Lower lobe of right lung (tissue), 2 donors: ENCODE results near the gene PALD1. TPM values are rescaled to one million over a fixed set of nuclear protein-coding genes. Genes with fewer than 3 reads are reported as not detected.

ENCODE experiments used
- ATAC-seq, 2 donors: fragments of 200-7000 bp; cut with Tn5 transposase; one replicate each; pipeline ENCODE4 v1.9.1; 2020 to 2022; ENCODE audit warnings: mild to moderate bottlenecking in 2 of 2, moderate library complexity in 2 of 2
- DNase-seq: peaks from one replicate; pipeline ENCODE4 v3.0.0-alpha.2; 2020
- H3K27ac ChIP-seq: fragments of 200-600 bp; one replicate; pipeline ENCODE4 v1.8.0; 2022
- H3K27me3 ChIP-seq: fragments of 200-600 bp; one replicate; pipeline ENCODE4 v1.8.0; 2022; ENCODE audit warnings: low read depth
- H3K36me3 ChIP-seq: fragments of 200-600 bp; one replicate; pipeline ENCODE4 v1.8.0; 2022; ENCODE audit warnings: mild to moderate bottlenecking
- H3K4me1 ChIP-seq: fragments of 200-600 bp; one replicate; pipeline ENCODE4 v1.8.0; 2022
- H3K4me3 ChIP-seq: fragments of 200-600 bp; one replicate; pipeline ENCODE4 v1.8.0; 2022; ENCODE audit warnings: mild to moderate bottlenecking
- H3K9me3 ChIP-seq: fragments of 200-600 bp; one replicate; pipeline ENCODE4 v1.8.0; 2022
- intact Hi-C: fragments of 100-400 bp; cut with DNase I; formaldehyde crosslinking; loops from one replicate; pipeline ENCODE4 v1.11.0; 2022
- total RNA-seq: library from RNA; stranded (reverse); fragmentation: NEBNext Ultra II Directional; extraction: Animal tissue kit (Norgen Biotek cat#: 25700); gene quantifications from one replicate; pipeline ENCODE4 v1.2.1, GENCODE V29; 2021
- TF ChIP-seq, protein P1 (sequence below): fragments of 200-600 bp; IDR thresholded peaks from one replicate; pipeline ENCODE4 v1.8.0; 2022; ENCODE audit warnings: antibody characterized with exemption, mild to moderate bottlenecking
- donor health status: DM: no; HTN: yes; CAD: no; lungs with severe emphysema.

The PALD1 gene
- total RNA-seq, 1 donor from 2014 or later, result 16.0 TPM

DNA sequence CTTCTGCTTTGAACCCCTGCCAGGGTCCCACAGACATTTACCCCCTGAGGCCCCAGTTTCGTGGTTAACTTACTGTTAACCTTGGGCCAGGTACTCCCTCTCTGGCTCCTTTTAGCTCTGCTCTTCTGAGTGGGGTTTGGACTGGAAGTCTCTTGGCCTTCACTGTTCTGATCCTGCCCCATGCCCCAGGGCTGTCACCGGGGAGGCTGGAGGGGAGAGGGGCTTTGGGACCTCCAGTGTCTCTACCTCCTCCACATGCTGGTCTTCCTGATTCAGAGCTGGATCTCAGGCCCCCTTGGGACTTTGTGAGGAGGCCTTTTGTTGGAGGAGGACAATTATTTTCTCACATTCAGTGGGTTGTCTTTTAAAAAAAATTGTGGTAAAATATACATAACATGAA lies 12.7 kb upstream of the PALD1 start:
- intact Hi-C loops, result no loop called here

DNA sequence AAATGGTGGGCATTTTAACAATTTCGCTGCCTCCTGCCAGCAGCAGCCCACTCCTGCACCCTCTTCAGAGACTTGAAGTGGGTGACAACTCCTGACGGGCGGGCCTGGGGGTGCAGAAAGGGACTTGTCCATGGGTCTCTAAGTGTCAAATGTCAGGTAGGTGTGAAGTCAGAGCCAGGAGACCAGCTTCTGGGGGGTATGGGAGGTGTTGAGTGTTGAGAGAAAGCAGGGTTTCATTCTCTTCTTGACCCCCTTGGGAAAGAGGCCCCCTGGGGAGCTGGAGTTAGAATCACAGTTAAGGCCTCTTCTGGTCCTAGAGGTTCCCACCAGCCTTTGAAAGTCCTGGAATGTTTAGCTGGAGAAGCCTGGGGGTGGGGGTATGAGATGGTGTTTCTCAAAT lies 11.6 kb upstream of the PALD1 start:
- H3K36me3 ChIP-seq, result no peaks in the 10 kb centered on the region
- TF ChIP-seq, protein P1, sequence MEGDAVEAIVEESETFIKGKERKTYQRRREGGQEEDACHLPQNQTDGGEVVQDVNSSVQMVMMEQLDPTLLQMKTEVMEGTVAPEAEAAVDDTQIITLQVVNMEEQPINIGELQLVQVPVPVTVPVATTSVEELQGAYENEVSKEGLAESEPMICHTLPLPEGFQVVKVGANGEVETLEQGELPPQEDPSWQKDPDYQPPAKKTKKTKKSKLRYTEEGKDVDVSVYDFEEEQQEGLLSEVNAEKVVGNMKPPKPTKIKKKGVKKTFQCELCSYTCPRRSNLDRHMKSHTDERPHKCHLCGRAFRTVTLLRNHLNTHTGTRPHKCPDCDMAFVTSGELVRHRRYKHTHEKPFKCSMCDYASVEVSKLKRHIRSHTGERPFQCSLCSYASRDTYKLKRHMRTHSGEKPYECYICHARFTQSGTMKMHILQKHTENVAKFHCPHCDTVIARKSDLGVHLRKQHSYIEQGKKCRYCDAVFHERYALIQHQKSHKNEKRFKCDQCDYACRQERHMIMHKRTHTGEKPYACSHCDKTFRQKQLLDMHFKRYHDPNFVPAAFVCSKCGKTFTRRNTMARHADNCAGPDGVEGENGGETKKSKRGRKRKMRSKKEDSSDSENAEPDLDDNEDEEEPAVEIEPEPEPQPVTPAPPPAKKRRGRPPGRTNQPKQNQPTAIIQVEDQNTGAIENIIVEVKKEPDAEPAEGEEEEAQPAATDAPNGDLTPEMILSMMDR, result no peak
- peaks cover 10% of the 10 kb centered on the region for H3K4me1 ChIP-seq
- no peaks in the 10 kb centered on the region for H3K9me3 ChIP-seq
- no peaks in the 10 kb centered on the region for H3K27me3 ChIP-seq
- intact Hi-C loops, result no loop called here
- H3K4me3 ChIP-seq, result no peak overlapping the region
- no peak overlapping the region for H3K27ac ChIP-seq
- DNase-seq (no peak), ATAC-seq (no peak)

More for the DNA sequence above, 12.7 kb upstream of the PALD1 start:
- Histone ChIP-seq H3K27ac (no peak overlapping the region), H3K36me3 (no peaks in the 10 kb centered on the region), H3K4me1 (peaks cover 20% of the 10 kb centered on the region), H3K9me3 (no peaks in the 10 kb centered on the region), H3K4me3 (no peak overlapping the region), H3K27me3 (no peaks in the 10 kb centered on the region)
- DNase-seq (no peak), ATAC-seq (no peak)
- TF ChIP-seq, protein P1, result no peak

DNA sequence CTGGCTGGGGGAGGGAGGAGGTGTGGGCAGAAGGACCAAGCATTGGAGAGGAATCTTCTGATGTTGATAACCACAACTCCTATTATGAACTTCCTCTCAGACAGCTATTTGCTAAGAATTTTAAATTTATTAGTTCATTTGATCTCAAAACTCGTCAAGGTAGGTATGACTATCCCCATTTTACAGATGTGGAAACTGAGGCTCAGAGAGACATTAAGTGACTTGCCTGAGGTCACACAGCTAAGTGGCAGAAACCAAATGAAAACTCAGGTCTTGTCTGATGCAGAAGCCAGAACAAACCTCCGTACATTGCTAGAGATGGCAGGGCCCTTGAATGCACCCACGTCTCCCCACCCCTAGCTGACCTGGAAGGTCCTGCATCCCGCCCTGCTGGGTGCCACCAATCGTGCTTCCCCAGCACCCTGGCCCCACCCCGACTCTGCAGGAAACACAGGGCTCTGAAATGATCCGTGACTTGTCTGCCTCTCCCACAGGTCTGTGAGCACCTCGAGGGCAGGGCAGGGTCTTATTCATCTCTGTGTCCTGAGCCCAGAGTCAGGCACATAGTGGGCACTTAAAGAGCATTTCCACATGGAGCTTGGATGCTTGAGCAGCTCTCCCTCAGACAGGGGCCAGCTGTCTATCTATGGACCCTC lies 5.6 kb upstream of the PALD1 start:
- no peak overlapping the region for H3K27ac ChIP-seq
- H3K9me3 ChIP-seq, result no peaks in the 10 kb centered on the region
- intact Hi-C loops, result no loop called here
- H3K4me3 ChIP-seq, result no peak overlapping the region
- peaks cover 10% of the 10 kb centered on the region for H3K4me1 ChIP-seq
- no peaks in the 10 kb centered on the region for H3K36me3 ChIP-seq
- no peaks in the 10 kb centered on the region for H3K27me3 ChIP-seq
- DNase-seq (no peak), ATAC-seq (no peak)
- TF ChIP-seq, protein P1, result no peak

DNA sequence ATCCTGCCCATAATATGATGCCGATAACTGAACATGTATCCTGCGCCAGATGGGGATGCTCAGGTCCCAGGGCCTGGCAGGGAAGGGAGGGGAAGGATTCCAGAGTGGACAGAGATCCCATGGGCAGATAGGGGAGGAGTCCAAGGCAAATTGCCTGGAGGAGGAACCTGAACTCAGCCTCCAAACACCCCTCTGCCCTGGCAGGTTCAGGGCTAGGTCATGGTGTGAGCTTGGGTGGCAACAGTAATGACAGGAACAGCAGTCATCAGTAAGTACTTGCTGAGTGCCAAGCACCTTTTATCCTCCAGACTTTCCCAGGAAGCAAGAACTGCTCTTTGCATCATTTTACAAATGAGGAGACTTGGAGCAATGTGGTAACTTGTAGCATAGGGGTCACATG lies 3.8 kb upstream of the PALD1 start:
- no peak for DNase-seq
- Histone ChIP-seq H3K9me3 (no peaks in the 10 kb centered on the region), H3K27ac (no peak overlapping the region), H3K4me1 (peaks cover 25% of the 10 kb centered on the region), H3K4me3 (no peak overlapping the region), H3K27me3 (peaks cover 5% of the 10 kb centered on the region), H3K36me3 (no peaks in the 10 kb centered on the region)
- intact Hi-C loops, result no loop called here
- ATAC-seq, result no peak
- TF ChIP-seq, protein P1, result no peak

DNA sequence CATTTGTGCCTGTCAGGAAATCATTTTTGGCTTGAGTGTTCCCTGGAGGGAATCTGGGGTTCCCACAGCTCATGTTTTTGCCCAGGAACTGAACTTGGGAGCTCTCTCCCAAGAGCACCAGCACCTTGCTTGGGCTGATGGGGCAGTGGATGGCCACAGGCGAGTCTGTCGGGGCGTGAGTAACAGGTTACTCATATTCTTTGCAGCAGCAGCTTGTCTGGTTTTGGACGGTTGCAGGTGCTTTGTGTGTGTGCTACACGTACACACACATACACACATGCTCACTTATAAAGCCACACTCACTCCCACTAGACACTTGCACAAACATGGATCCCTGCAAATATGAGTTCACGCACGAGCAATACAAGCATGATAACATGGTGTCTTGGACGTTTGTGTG lies 2.9 kb upstream of the PALD1 start:
- intact Hi-C loops, result no loop called here
- TF ChIP-seq, protein P1, result no peak
- no peak overlapping the region for H3K4me3 ChIP-seq

More for the DNA sequence above, 2.9 kb upstream of the PALD1 start:
- DNase-seq (no peak), ATAC-seq (no peak)
- no peak overlapping the region for H3K27ac ChIP-seq
- H3K9me3 ChIP-seq, result no peaks in the 10 kb centered on the region
- no peaks in the 10 kb centered on the region for H3K36me3 ChIP-seq
- peaks cover 32% of the 10 kb centered on the region for H3K4me1 ChIP-seq
- peaks cover 5% of the 10 kb centered on the region for H3K27me3 ChIP-seq
